HG02981 (cell line): ENCODE measurements around the gene FAM237B.
A peak's percentile ranks its signal among the peaks of the same experiment; 100 is the strongest.
"Not testable (repeated sequence)": the region's sequence is repeated elsewhere in the genome, so short reads cannot be mapped to it uniquely, and the experiment has no call there.

Experiments
- ATAC-seq: cut with Tn5 transposase; IDR thresholded peaks from one replicate; pipeline ENCODE4 v1.9.1; 2021; ENCODE audit warnings: mild to moderate bottlenecking, moderate library complexity; ENCODE audit not compliant: unreplicated experiment

FAM237B gene

DNA sequence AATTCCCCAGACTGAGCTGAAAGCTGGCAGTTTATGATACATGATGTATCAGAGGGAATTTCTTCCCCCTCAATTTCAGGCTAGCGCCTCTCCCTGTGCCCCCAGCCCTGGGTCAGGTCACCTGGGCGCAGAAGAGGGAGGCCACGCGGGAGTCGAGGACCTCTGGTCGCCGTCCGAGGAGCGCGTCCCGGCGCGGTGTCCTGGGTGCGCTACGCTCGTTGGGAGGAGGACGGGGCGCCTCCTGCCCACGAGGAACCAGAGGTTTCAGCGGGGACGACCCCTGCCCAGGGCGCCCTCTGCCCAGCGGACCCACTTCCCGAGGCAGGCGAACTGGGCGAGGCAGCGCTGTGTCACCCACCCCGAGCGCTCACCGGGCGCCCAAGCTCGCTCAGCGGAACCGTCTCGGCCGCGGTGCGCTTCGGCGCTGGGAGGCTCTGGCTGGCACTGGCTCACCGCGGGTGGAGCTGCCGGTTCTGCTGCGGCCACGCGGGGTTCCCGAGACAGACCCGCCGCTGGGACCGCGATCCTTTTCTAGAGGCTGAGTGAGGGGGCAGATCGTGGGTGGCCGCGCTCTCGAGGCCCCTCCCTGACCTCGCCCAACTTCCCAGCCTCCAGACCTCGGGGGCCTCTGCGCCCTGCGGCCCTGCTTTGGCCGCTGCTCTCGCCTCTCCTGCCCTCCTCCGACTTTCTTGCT lies at the start of gene FAM237B:
Gene FAM237B (minus strand): TSS at position 504 of the 694 bp plus-strand sequence. CDS start 1,556 bp downstream, outside the sequence.
- no peak for ATAC-seq

DNA sequence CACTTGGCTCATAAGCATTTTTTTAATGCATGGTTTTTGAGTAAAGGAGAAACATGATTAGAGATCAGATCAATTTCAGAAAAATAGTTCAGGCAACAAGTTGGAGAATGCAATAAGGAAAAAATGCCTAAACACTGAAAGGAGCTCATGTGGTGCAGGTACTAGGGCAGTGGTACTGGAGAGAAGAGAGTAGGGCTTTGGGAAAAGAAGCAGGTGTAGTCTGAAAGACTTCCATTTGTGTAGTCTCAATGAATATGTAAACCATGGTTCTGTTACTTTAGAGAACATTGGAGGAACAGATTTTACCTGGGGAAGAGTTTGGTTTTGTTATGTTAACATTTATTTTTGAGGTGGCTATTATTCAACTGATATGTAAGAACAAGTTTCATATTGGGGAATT lies 30.9 kb upstream of the FAM237B start:
- ATAC-seq = no peak

DNA sequence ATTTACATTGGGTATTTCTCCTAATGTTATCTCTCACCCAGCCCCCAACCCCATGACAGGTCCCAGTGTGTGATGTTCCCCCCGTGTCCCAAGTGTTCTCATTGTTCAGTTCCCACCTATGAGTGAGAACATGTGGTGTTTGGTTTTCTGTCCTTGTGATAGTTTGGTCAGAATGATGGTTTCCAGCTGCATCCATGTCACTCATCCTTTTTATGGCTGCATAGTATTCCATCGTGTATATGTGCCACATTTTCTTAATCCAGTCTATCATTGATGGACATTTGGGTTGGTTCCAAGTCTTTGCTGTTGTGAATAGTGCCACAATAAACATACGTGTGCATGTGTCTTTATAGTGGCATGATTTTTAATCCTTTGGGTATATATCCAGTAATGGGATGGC lies 28.9 kb upstream of the FAM237B start:
- not testable (repeated sequence) for ATAC-seq

DNA sequence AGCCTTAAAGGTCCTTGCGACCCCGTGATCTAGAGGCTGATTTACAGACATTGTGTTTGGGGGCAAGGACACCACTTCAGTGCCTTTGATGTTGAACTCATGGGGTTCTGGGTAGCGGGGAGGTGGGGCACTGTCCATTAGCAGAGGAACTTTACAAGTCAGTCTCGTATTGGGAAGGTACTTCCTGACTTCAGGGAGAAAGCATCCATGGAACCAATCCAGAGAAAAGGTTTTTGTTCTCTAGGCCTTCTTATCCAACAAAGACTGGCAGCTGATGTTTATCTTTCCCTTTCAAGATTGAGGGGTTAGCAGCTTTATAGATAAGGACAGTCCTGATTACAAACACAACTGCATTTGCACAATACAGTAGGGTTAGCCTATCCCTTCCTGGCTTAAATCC lies 28.2 kb upstream of the FAM237B start:
- no peak for ATAC-seq

DNA sequence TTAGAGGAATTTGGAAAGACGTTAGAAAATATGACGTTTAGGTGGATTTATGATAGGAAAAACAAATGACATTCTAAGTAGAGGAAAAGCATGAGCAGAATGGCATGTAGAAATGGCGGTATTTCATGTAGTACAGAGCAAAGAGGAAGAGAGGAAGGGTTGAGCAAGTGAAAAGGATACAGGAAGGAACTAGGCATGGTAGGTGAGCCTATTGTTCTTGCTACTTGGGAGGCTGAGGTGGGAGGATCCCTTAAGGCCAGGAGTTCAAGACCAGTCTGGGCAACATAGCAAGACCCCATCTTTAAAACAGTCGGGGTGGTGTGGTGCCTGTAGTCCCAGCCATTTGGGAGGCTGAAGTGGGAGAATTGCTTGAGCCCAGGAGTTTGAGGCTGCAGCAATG lies 26.7 kb upstream of the FAM237B start:
- no peak for ATAC-seq

DNA sequence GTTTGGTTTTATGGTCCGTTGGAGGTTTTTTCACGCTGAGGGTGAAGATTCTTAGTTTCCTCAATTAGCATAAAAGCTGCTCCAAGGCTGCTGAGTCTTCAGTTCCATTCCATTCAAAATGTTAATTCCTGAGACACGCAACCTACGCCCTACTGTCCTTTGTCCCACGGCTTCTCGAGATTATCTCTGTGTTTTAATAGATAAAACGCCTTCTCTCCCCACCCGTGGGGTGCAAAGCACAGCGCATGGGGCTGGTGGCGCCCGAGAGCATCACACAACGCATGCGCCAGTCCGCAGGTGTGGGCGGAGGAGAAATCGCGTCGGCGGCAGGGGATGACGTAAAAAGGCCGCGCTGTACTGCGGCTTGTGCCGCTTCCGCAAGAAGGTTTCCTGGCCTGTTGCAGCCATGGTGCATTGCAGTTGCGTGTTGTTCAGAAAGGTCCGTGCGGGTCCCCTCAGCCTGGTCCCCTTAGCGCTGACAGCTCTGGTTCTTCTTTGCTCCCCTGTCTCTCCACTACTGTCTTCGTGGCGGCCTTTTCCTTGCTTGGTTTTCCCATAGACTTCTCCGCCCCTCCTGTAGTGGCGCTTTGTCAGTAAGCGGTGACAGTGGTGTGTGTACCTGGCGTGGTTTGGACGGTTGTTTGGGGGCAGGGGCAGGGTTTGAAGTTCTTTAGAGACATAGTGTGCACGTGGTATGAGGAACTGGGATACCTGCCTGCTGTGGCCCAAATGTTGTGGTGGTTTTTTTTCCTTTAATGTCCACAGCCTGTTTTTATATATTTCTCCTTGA lies 25.4 kb upstream of the FAM237B start, which contains the start of gene GTPBP10:
Gene GTPBP10 (plus strand): TSS at position 381 of the 790 bp plus-strand sequence. CDS start 26 bp downstream, at position 407.
- ATAC-seq = peak; percentile 94

DNA sequence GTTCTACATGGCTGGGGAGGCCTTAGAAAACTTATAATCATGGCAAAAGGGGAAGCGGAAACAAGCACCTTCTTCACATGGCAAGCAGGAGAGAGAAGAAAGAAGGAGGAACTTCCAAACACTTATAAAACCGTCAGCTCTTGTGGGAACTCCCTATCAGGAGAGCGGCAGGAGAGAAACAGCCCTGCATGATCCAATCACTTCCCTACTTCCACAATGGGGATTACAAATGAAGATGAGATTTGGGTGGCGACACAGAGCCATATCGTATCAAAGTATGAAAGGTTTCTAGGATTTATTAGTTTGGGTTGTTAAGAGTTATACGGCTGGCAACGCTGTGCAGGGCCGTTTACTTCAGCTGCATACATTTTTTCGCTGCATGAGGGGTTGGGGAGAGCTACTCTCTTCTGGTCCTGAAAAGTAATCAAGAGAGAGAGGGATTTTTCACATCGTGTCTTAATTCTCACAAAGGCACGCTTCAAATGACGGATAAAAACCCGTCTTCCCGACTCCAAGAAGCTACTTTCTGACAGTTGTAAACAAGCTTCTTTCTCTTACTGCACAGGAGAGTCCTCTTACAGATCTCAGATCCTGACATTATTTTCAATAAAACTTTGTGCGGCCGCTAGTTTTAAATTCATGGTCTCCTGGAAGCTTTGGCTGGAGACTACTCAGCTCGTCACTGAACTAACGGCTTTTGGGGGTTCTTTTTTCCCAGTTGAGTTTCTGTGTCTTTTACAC lies 24.7 kb upstream of the FAM237B start:
- peak; percentile 15 for ATAC-seq

DNA sequence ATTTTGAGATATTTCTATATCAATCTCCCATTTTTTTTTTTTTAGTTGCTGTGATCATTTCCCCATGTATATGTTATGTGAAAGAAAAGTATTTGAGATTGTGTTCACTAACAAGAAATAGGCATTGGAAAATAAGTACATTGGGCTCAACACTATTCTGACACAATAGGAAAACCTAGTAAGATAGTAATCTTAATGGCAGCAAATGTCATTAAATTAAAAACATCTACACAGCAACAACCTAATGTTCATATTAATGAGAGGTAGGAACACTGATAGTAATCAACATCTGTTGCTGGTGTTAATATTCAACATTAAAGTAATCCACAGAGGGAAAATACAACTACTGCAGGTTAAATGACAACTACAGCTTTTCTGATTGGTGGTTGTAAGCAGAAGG lies 23.9 kb upstream of the FAM237B start:
- ATAC-seq = no peak

DNA sequence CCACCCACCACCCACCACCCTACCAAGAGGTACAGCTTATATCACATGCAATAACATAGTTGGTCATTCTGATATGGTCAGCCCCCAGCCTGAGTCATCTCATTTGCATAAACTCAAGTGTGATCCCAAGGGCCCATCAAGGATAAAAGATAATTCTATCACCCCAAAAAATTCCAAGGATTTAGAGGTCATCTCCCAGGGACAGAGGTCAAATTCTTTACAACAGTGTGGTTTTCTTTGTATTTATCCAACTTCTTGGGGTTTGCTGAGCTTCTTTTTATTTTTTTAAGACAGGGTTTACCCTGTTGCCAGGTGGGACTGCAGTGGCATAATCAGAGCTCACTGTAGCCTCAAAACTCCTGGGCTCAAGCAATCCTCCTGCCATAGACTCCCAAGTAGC lies 16.0 kb upstream of the FAM237B start:
- ATAC-seq = no peak

DNA sequence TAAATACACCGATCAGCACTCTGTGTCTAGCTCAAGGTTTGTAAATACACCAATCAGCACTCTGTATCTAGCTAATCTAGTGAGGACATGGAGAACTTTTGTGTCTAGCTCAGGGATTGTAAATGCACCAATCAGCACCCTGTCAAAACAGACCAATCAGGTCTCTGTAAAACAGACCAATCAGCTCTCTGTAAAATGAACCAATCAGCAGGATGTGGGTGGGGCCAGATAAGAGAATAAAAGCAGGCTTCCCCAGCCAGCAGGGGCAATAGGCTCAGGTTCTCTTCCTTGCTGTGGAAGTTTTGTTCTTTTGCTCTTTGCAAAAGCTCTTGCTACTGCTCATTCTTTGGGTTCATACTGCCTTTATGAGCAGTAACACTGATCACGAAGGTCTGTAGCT lies 13.8 kb upstream of the FAM237B start:
- ATAC-seq = not testable (repeated sequence)

DNA sequence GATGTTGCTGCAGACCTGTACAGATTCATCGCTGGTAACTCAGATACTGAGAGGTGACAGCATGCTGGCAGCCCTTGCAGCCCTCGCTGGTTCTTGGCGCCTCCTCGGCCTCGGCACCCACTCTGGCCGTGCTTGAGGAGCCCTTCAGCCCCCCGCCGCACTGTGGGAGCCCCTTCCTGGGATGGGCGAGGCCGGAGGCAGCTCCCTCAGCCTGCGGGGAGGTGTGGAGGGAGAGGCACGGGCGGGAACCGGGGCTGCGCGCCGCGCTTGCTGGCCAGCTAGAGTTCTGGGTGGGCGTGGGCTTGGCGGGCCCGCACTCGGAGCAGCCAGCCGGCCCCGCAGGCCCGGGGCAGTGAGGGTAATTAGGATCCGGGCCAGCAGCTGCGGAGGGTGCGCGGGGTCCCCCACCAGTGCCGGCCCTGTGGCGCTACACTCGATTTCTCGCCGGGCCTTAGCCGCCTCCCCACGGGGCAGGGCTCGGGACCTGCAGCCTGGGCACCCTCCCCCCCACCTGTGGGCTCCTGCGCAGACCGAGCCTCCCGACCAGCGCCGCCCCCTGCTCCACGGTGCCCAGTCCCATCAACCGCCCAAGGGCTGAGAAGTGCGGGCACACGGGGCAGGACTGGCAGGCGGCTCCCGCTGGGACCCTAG lies 13.2 kb upstream of the FAM237B start:
- no peak for ATAC-seq

DNA sequence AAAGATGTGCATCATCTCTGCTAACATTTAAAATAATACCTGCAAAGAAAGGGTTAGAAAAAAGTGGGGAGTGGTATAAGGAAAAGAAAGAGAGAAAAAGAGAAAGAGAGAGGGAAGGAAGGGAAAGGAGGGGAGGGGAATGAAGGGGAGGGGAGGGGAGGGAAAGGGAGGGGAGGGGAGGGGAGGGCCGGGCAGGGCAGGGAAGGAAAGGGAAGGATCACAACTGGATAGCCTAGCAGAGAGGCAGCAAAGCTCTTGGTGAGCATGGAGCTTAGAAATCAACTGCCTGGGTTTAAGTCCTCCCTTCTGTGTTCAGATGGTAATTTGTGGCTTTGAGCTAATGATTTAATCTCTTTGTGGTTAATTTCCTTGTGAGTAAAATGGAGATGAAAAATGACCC lies 5.4 kb upstream of the FAM237B start:
- no peak for ATAC-seq

DNA sequence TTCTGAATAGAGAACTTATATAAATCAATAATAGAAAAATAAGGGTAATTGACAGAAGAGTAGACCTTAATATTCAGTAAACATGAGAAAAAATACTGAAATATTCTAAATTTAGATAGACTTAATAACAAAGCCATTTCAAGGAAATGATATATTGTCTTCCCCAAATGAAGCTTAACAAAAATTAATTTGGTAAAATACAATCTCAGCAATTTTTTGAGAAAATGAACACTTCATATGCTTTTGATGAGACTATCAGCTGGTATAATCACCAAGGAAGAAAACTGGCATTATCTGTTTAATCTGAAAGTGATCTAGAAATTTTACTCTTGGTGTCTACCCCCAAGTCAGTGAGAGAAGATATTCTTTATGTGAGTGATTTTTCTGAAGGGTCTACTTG lies 1.7 kb upstream of the FAM237B start:
- no peak for ATAC-seq

GRCh38 chr7:90320418-90320800 lies 695 bp downstream of the FAM237B start:
- ATAC-seq = no peak

DNA sequence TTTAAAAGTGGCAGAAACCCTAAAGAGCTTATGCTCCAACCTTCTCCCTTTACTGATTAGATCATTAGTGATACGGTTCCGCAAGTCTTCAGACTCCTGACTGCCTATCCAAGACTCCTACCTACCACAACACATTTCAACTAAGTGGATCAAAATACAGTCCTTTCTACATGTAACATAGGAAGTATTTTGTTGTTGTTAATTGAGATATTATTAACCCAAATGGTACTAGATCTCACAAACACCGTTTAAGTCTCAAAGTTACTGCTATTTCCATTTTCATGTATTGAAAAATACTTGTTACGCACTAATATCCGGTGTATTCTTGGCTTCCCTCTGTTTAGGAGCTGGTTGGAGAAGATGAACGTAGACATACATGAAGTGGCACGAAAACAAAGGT lies 1.1 kb downstream of the FAM237B start:
- ATAC-seq = no peak

DNA sequence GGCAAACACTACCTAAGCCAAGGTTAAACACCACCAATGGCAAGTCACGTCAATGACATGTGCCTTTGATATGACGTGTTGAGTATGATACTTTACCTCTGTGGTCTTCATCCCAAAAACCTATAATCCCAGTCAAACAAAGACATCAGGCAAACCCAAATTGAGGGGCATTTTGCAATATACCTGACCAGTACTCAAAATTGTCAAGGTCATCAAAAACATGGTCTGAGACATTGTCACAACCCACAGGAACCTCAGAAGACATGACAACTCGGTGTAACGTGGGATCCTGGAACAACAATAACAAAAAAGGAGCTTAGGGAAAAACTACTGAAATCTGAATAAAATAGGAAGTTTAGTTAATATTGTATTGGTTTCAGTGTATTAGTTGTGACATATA lies 7.2 kb downstream of the FAM237B start:
- ATAC-seq = no peak

GRCh38 chr7:90312745-90313144 lies 8.4 kb downstream of the FAM237B start:
- ATAC-seq = no peak

DNA sequence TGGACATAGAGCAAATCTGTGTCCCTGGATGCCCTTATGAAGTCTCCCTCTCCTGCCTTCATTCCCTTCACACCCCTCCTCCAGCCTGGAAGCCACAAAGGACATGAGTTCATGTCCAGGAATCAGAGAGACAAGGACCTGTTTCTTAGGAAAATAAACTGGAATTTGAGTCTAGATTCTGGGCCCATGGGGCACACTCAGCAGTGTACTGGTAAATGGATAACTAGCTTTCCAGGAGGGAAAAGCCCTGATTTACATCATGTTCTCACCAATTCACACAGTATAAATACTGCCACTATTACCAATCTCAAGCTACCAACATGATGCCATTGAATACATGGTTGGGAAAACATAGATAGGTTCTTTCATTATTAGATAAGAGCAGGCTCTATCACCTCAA lies 9.9 kb downstream of the FAM237B start:
- ATAC-seq = no peak

DNA sequence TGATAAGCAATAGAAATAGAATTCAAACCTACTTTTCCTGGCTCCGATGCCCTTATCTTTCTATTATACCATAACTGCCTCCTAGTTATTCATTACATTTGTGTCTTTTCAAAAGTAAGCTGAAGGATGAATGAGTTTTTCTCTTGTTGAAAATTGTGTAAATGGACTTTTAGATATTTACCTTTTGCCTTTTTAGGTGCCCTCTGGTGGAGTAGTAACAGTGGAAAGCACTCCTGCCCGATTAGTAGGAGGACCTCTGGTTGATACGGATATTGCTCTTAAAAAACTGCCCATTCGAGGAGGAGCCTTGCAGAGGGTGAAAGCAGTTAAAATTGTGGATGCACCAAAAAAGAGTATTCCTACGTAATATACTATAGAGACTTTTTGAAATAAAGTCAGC lies 11.2 kb downstream of the FAM237B start:
- ATAC-seq = no peak

- no peak for ATAC-seq
These were observed 17.9 kb downstream of the FAM237B start for GRCh38 chr7:90303241-90303640.
